GM12878 (cell line): ENCODE data around the gene AXL. TPM values are rescaled to one million over a fixed set of nuclear protein-coding genes. Genes with fewer than 3 reads are reported as not detected.

ENCODE experiments used
- CHD1 ChIP-seq: IDR thresholded peaks from 2 replicates; pipeline ENCODE4 v1.6.1; 2012; ENCODE audit warnings: low read depth, low read length, improper control_type of control experiment
- IKZF1 ChIP-seq: fragments of 450-650 bp; conservative IDR thresholded peaks from 2 replicates; pipeline ENCODE4 v1.6.1; 2017; ENCODE audit warnings: antibody characterized with exemption, mild to moderate bottlenecking
- IKZF2 ChIP-seq, 2 experiments: fragments of 450-650 bp; IDR thresholded peaks; 2 replicates each; pipeline ENCODE4 v1.6.1; 2017; ENCODE audit warnings: mild to moderate bottlenecking in 2 of 2, moderate library complexity in 2 of 2
- MTA2 ChIP-seq: fragments of 450-650 bp; IDR thresholded peaks from 2 replicates; pipeline ENCODE4 v1.6.1; 2016; ENCODE audit warnings: low read depth, mild to moderate bottlenecking, moderate library complexity
- NFXL1 ChIP-seq: fragments of 450-650 bp; IDR thresholded peaks from 2 replicates; pipeline ENCODE4 v1.6.1; 2017; ENCODE audit warnings: antibody characterized with exemption, mild to moderate bottlenecking, borderline replicate concordance
- NR2F1 ChIP-seq: fragments of 450-650 bp; conservative IDR thresholded peaks from 2 replicates; pipeline ENCODE4 v1.6.1; 2017; ENCODE audit warnings: mild to moderate bottlenecking
- RBBP5 ChIP-seq: fragments of 200-600 bp; sonication (generic); conservative IDR thresholded peaks from 2 replicates; pipeline ENCODE4 v1.6.1; 2016
- RUNX3 ChIP-seq: IDR thresholded peaks from 2 replicates; pipeline ENCODE4 v1.6.1; 2012; ENCODE audit warnings: low read length, inconsistent platforms
- SPI1 ChIP-seq: IDR thresholded peaks from 2 replicates; pipeline ENCODE4 v1.6.1; 2011; ENCODE audit warnings: low read depth, mild to moderate bottlenecking, low read length, moderate library complexity, borderline replicate concordance; ENCODE audit not compliant: insufficient read depth
- SUZ12 ChIP-seq: fragments of 200-600 bp; sonication (generic); IDR thresholded peaks from one replicate; pipeline ENCODE4 v1.6.1; 2018; ENCODE audit warnings: antibody characterized with exemption, mild to moderate bottlenecking; ENCODE audit not compliant: unreplicated experiment
- TCF3 ChIP-seq: IDR thresholded peaks from 2 replicates; pipeline ENCODE4 v1.6.1; 2012; ENCODE audit warnings: low read depth, mild to moderate bottlenecking, low read length, borderline replicate concordance; ENCODE audit not compliant: insufficient read depth
- WRNIP1 ChIP-seq: IDR thresholded peaks from 2 replicates; pipeline ENCODE4 v1.6.1; 2011; ENCODE audit warnings: low read depth, low read length, improper control_type of control experiment, borderline replicate concordance
- polyA plus RNA-seq, 11 experiments: library from polyadenylated mRNA; depleted of rRNA in 4 of 11; unstranded in 6 of 11; stranded (reverse) in 5 of 11; fragments of >200 nt; fragmentation: Nextera tagmentation in 4 of 11; fragmentation: Illumina TruSeq in 1 of 11; extraction: Ambion mirVana in 4 of 11; extraction: Trizol in 1 of 11; gene quantifications; 1 replicate in 1 of 11; 2 replicates in 10 of 11; pipeline versions ENCODE4 v1.2.1 to v1.2.3, GENCODE V29; 2011 to 2016; ENCODE audit warnings: inconsistent platforms in 2 of 11, missing spikeins in 2 of 11, low read depth in 1 of 11
- total RNA-seq, 4 experiments: library from RNA; depleted of rRNA in 3 of 4; stranded (reverse); fragments of >200 nt in 3 of 4; fragmentation: Illumina TruSeq in 1 of 4; extraction: Trizol in 1 of 4; gene quantifications; 2 replicates each; pipeline versions ENCODE4 v1.2.1 to v1.2.3, GENCODE V29; 2013 to 2021
- TF ChIP-seq, protein P1 (sequence below): fragments of 150-350 bp; IDR thresholded peaks from 2 replicates; pipeline ENCODE4 v1.6.1; 2016; ENCODE audit warnings: low read depth, low read length
- TF ChIP-seq, protein P2 (sequence below): fragments of 450-650 bp; IDR thresholded peaks from 2 replicates; pipeline ENCODE4 v1.6.1; 2016; ENCODE audit warnings: mild to moderate bottlenecking
- TF ChIP-seq, protein P3 (sequence below): fragments of 450-650 bp; IDR thresholded peaks from 2 replicates; pipeline ENCODE4 v1.6.1; 2017; ENCODE audit warnings: borderline replicate concordance
- TF ChIP-seq, protein P4 (sequence below): fragments of 450-650 bp; conservative IDR thresholded peaks from 2 replicates; pipeline ENCODE4 v1.6.1; 2017; ENCODE audit warnings: mild to moderate bottlenecking, moderate library complexity
- TF ChIP-seq, protein P5 (sequence below): fragments of 450-650 bp; IDR thresholded peaks from 2 replicates; pipeline ENCODE4 v1.6.1; 2017; ENCODE audit warnings: mild to moderate bottlenecking, moderate library complexity

The AXL gene
- total and polyA plus RNA-seq, 10 of the 15 experiments (the other 5 are each of a cell fraction or from before 2014, with no cell fraction given) = under 0.01 to 0.33 (median 0.07) TPM; not detected in 4

DNA sequence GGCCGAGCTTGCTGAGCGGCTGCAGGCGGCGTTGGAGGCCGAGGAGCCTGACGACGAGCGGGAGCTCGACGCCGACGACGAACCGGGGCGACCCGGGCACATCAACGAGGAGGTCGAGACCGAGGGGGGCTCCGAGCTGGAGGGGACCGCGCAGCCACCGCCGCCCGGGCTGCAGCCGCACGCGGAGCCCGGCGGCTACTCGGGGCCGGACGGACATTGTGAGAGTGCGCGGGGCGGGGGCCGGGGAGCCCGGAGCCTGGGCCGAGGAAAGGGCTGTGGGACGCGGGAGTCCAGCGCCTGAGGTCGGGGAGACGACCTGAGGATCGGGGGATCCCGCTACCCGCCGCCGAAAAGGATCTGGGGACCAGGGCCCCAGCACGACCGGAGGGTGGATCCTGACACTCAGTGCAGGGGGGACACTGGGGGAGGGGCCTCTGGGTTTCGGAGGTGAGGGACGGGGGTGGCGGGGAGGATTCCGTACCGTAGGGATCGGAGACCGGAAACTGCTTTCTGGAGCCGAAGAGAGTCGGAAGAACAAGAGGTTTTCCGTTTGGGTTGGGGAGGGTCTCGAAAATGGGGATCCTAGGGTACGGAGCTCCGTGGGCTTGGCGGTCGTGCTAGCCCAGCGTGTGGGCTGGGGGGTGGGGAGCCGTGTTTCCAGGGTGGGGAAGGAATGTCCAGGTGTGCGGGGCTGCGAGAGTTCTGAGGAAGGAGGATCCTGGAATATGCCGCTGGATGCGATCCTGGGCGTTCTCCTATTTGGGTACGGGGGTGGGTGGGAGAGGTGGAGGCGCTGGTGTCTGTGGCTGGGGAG lies 45.8 kb downstream of the AXL start (continued):
- TF ChIP-seq, protein P1, sequence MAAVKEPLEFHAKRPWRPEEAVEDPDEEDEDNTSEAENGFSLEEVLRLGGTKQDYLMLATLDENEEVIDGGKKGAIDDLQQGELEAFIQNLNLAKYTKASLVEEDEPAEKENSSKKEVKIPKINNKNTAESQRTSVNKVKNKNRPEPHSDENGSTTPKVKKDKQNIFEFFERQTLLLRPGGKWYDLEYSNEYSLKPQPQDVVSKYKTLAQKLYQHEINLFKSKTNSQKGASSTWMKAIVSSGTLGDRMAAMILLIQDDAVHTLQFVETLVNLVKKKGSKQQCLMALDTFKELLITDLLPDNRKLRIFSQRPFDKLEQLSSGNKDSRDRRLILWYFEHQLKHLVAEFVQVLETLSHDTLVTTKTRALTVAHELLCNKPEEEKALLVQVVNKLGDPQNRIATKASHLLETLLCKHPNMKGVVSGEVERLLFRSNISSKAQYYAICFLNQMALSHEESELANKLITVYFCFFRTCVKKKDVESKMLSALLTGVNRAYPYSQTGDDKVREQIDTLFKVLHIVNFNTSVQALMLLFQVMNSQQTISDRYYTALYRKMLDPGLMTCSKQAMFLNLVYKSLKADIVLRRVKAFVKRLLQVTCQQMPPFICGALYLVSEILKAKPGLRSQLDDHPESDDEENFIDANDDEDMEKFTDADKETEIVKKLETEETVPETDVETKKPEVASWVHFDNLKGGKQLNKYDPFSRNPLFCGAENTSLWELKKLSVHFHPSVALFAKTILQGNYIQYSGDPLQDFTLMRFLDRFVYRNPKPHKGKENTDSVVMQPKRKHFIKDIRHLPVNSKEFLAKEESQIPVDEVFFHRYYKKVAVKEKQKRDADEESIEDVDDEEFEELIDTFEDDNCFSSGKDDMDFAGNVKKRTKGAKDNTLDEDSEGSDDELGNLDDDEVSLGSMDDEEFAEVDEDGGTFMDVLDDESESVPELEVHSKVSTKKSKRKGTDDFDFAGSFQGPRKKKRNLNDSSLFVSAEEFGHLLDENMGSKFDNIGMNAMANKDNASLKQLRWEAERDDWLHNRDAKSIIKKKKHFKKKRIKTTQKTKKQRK = no peak
- TF ChIP-seq, protein P2, sequence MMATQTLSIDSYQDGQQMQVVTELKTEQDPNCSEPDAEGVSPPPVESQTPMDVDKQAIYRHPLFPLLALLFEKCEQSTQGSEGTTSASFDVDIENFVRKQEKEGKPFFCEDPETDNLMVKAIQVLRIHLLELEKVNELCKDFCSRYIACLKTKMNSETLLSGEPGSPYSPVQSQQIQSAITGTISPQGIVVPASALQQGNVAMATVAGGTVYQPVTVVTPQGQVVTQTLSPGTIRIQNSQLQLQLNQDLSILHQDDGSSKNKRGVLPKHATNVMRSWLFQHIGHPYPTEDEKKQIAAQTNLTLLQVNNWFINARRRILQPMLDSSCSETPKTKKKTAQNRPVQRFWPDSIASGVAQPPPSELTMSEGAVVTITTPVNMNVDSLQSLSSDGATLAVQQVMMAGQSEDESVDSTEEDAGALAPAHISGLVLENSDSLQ = peak; percentile 19; the same call in 1 of the 2 replicates
- TF ChIP-seq IKZF2 (IDR thresholded peaks at IDR 0.05) = peak; percentile 4 to 22; a peak in 2 of 4 replicates
- TF ChIP-seq IKZF1 = peak; percentile 52; the same call in 1 of the 2 replicates
- TF ChIP-seq NR2F1 = peak; percentile 11; the same call in 1 of the 2 replicates
- 0 out of 2 replicates have a peak, but pooled peaks have one; percentile 25 for TF ChIP-seq CHD1
- no peak for TF ChIP-seq NFXL1
- TF ChIP-seq, protein P3, sequence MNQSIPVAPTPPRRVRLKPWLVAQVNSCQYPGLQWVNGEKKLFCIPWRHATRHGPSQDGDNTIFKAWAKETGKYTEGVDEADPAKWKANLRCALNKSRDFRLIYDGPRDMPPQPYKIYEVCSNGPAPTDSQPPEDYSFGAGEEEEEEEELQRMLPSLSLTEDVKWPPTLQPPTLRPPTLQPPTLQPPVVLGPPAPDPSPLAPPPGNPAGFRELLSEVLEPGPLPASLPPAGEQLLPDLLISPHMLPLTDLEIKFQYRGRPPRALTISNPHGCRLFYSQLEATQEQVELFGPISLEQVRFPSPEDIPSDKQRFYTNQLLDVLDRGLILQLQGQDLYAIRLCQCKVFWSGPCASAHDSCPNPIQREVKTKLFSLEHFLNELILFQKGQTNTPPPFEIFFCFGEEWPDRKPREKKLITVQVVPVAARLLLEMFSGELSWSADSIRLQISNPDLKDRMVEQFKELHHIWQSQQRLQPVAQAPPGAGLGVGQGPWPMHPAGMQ = no peak
- 0 out of 2 replicates have a peak, but pooled peaks have one; percentile 38 for TF ChIP-seq RBBP5
- no peak for TF ChIP-seq SPI1
- no peak for TF ChIP-seq SUZ12
- TF ChIP-seq MTA2 = no peak
- TF ChIP-seq, protein P4, sequence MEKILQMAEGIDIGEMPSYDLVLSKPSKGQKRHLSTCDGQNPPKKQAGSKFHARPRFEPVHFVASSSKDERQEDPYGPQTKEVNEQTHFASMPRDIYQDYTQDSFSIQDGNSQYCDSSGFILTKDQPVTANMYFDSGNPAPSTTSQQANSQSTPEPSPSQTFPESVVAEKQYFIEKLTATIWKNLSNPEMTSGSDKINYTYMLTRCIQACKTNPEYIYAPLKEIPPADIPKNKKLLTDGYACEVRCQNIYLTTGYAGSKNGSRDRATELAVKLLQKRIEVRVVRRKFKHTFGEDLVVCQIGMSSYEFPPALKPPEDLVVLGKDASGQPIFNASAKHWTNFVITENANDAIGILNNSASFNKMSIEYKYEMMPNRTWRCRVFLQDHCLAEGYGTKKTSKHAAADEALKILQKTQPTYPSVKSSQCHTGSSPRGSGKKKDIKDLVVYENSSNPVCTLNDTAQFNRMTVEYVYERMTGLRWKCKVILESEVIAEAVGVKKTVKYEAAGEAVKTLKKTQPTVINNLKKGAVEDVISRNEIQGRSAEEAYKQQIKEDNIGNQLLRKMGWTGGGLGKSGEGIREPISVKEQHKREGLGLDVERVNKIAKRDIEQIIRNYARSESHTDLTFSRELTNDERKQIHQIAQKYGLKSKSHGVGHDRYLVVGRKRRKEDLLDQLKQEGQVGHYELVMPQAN = peak; percentile 61
- TF ChIP-seq, protein P5, sequence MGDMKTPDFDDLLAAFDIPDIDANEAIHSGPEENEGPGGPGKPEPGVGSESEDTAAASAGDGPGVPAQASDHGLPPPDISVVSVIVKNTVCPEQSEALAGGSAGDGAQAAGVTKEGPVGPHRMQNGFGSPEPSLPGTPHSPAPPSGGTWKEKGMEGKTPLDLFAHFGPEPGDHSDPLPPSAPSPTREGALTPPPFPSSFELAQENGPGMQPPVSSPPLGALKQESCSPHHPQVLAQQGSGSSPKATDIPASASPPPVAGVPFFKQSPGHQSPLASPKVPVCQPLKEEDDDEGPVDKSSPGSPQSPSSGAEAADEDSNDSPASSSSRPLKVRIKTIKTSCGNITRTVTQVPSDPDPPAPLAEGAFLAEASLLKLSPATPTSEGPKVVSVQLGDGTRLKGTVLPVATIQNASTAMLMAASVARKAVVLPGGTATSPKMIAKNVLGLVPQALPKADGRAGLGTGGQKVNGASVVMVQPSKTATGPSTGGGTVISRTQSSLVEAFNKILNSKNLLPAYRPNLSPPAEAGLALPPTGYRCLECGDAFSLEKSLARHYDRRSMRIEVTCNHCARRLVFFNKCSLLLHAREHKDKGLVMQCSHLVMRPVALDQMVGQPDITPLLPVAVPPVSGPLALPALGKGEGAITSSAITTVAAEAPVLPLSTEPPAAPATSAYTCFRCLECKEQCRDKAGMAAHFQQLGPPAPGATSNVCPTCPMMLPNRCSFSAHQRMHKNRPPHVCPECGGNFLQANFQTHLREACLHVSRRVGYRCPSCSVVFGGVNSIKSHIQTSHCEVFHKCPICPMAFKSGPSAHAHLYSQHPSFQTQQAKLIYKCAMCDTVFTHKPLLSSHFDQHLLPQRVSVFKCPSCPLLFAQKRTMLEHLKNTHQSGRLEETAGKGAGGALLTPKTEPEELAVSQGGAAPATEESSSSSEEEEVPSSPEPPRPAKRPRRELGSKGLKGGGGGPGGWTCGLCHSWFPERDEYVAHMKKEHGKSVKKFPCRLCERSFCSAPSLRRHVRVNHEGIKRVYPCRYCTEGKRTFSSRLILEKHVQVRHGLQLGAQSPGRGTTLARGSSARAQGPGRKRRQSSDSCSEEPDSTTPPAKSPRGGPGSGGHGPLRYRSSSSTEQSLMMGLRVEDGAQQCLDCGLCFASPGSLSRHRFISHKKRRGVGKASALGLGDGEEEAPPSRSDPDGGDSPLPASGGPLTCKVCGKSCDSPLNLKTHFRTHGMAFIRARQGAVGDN = 0 out of 2 replicates have a peak, but pooled peaks have one; percentile 64
- no peak for TF ChIP-seq WRNIP1
- TF ChIP-seq RUNX3 = no peak; the same call in 1 of the 2 replicates
- no peak for TF ChIP-seq TCF3
